Esophagus (tissue), 2 donors: ENCODE results near the gene ADAM12. TPM values are rescaled to one million over a fixed set of nuclear protein-coding genes. Genes with fewer than 3 reads are reported as not detected.
"Not testable (repeated sequence)": the region's sequence is repeated elsewhere in the genome, so short reads cannot be mapped to it uniquely, and the experiment has no call there.

Experiments used
- H3K27ac ChIP-seq, 2 donors: one replicate each; pipeline ENCODE4 v1.5.1; 2013; ENCODE audit warnings: low read depth in 2 of 2, mild to moderate bottlenecking in 2 of 2, inconsistent platforms in 1 of 2, low read length in 1 of 2, moderate library complexity in 1 of 2
- H3K27me3 ChIP-seq, 2 donors: one replicate each; pipeline ENCODE4 v1.6.1; 2013; ENCODE audit warnings: low read length in 2 of 2, control low read depth in 1 of 2, mild to moderate bottlenecking in 1 of 2; ENCODE audit not compliant: insufficient read depth in 2 of 2, control insufficient read depth in 1 of 2
- H3K36me3 ChIP-seq, 2 donors: one replicate each; pipeline ENCODE4 v1.6.1; 2013; ENCODE audit warnings: low read length in 1 of 2; ENCODE audit not compliant: control insufficient read depth in 2 of 2, insufficient read depth in 2 of 2
- H3K4me1 ChIP-seq, 2 donors: one replicate each; pipeline ENCODE4 v1.6.1; 2013; ENCODE audit warnings: low read length in 1 of 2; ENCODE audit not compliant: control insufficient read depth in 2 of 2, insufficient read depth in 2 of 2
- H3K4me3 ChIP-seq, 2 donors: one replicate each; pipeline ENCODE4 v1.5.1; 2013; ENCODE audit warnings: low read length in 2 of 2, mild to moderate bottlenecking in 2 of 2, low read depth in 1 of 2, moderate library complexity in 1 of 2
- H3K9me3 ChIP-seq, 2 donors: one replicate each; pipeline ENCODE4 v1.6.1; 2013; ENCODE audit warnings: mild to moderate bottlenecking in 2 of 2, low read depth in 1 of 2, low read length in 1 of 2, moderate library complexity in 1 of 2; ENCODE audit not compliant: control insufficient read depth in 2 of 2, insufficient read depth in 1 of 2
- WGBS, 2 donors: extraction: QIAGEN DNeasy Blood & Tissue Kit; methylation state at CpG; one replicate each; pipeline ENCODE4 v1.1.7; 2013; 5-methylcytosine and 5-hydroxymethylcytosine counted together
- polyA plus RNA-seq, 2 donors: library from polyadenylated mRNA; stranded (reverse); fragments of 200-250 nt; gene quantifications; one replicate each; pipeline ENCODE4 v1.2.3, GENCODE V29; 2013
- donor health status: healthy with polysubstance abuse.
- donor health status: Bipolar disorder and iron deficiency.

Gene ADAM12
- polyA plus RNA-seq, 2 donors = under 0.01 to 0.06 TPM

DNA sequence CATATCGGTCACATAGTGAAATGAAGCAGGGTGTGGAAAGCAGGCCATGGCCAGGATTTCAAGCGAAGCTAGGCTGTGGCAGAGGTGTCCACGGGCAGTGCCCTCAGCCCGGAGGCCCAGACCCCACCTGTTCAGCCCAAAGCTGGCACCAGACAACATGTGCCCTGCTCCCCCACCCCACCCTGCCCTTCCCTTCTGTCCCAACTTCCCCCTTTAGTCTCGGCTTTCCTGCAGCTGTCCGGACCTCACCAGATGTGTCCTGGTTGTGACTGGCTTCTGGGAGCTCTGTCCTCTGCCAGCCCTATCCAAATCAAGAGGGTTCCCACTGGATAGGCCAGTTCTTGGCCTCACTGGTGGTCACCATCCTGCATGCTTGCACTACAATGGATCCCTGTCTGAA is 37.3 kb downstream of the ADAM12 start:
- Histone ChIP-seq H3K27me3 (peaks cover 0 to 2% of the 10 kb centered on the region in 2 donors), H3K36me3 (no peaks in the 10 kb centered on the region), H3K27ac (no peak overlapping the region), H3K4me1 (no peaks in the 10 kb centered on the region), H3K9me3 (peaks cover 0 to 3% of the 10 kb centered on the region in 2 donors), H3K4me3 (no peak overlapping the region)
- 78 to 85% methylated on average over 6 of the region's 6 CpGs for WGBS, 2 donors

DNA sequence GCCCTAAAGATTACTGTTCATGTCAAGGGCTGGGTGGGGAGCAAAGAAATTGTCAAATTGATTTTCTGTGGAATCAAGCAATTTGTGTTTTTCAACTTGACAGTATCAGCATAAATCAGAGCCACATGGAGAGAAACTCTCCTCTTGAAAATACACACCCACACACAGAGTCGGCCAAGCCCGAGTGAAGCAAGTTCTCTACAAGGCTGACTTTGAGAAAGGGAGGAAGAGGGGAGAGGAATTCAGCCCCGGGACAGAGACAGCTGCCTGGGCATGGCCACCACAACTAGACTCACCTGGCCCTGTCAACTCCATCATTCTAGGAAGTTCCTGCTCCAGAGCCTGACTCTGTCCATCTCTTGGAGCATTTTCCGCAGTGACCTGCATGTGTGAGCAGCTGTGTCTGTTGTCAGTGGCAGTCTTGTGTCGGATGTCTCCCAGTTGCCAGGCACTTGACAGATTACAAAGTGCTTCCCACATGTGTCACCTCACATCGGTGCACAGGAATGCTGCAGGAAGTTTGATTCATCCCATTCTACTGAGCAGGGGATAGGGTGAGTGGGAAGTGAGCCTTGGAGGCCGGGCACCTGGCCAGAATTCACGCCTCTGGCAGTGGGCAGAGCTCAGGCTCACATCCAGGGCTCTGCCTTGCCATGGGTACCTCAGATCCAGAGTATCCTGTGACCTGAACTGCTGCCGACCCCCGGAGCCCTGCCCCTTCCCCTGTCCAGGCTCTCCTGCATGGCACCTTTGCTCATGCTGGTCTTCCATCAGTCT is 37.9 kb downstream of the ADAM12 start:
- Histone ChIP-seq H3K4me3 (no peak overlapping the region), H3K36me3 (no peaks in the 10 kb centered on the region), H3K27me3 (peaks cover 0 to 2% of the 10 kb centered on the region in 2 donors), H3K27ac (no peak overlapping the region), H3K4me1 (no peaks in the 10 kb centered on the region), H3K9me3 (peaks cover 0 to under 1% of the 10 kb centered on the region in 2 donors)
- WGBS, 2 donors = 31 to 44% methylated on average over 10 of the region's 10 CpGs

DNA sequence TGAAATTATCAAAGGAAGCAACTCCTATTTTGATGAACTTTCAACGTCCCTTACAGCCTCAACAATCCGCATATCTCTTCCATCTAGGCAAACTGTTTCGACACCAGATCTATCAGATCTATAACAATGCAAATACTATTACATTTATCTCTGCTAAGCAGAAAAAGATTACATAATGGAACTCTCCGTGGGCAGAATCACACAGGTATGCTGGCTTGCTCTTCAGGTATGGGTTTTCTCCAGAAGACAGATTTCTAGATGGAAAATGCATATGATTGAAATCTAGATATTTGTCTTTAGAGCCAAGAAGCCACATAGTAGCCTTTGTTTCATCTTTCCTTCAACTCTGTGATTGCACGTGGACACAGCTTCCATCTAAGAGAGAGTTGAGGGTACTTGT is 38.6 kb downstream of the ADAM12 start:
- no peaks in the 10 kb centered on the region for H3K36me3 ChIP-seq
- H3K9me3 ChIP-seq = no peaks in the 10 kb centered on the region
- 54 to 74% methylated on average over 5 of the region's 5 CpGs for WGBS, 2 donors
- H3K4me1 ChIP-seq = no peaks in the 10 kb centered on the region
- H3K27ac ChIP-seq = no peak overlapping the region
- no peak overlapping the region for H3K4me3 ChIP-seq
- peaks cover 0 to 2% of the 10 kb centered on the region in 2 donors for H3K27me3 ChIP-seq

DNA sequence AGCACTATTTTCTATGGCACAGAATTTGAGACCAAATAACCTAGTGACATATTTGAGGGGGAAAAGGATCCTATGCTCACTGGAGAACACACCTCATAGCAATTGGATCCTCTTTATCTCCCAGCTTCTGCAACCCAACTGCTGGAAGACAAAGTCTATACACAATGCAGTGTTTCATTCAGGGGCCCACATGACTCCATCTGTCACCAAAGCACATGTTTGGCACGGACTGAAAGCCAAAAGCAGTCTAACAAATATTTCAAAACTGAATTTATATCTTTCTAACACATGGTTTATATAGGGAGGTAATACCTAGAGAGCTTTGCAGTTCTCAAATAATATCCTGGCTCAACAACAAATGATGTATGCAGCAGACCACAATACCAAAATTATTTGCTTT is 39.2 kb downstream of the ADAM12 start:
- peaks cover 0 to 2% of the 10 kb centered on the region in 2 donors for H3K27me3 ChIP-seq
- no peak overlapping the region for H3K4me3 ChIP-seq
- no peaks in the 10 kb centered on the region for H3K4me1 ChIP-seq
- WGBS, 2 donors = 32 to 37% methylated on average over 1 of the region's 1 CpG
- H3K36me3 ChIP-seq = no peaks in the 10 kb centered on the region
- H3K27ac ChIP-seq = no peak overlapping the region
- H3K9me3 ChIP-seq = no peaks in the 10 kb centered on the region

DNA sequence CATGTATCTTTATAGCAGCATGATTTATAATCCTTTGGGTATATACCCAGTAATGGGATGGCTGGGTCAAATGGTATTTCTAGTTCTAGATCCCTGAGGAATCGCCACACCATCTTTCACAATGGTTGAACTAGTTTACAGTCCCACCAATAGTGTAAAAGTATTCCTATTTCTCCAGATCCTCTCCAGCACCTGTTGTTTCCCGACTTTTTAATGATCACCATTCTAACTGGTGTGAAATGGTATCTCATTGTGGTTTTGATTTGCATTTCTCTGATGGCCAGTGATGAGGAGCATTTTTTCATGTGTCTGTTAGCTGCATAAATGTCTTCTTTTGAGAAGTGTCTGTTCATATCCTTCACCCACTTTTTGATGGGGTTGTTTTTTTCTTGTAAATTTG is 44.8 kb downstream of the ADAM12 start:
- not testable (repeated sequence) for H3K36me3 ChIP-seq, H3K27me3 ChIP-seq, H3K27ac ChIP-seq, H3K4me1 ChIP-seq, H3K9me3 ChIP-seq, H3K4me3 ChIP-seq
- 85% methylated on average over 2 of the region's 2 CpGs for WGBS, 2 donors

DNA sequence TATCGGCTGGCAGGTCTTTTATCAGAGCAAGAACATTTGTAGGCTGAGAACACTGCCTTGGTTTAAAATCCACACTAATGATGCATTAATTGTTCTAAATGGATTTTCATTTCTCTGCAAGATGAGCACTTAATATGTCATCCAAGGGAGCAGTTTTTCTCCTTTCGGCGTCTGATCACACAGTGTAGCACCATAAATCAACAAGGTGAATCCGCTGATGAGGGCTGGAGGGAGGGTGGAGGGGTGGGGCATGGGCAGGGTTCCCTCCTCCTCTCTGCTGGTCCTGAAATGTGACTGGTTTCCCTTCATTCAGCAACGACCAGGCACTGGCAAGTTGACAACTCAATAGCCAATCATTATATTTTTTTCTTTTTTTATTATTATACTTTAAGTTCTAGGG is 45.6 kb downstream of the ADAM12 start:
- no peaks in the 10 kb centered on the region for H3K27me3 ChIP-seq
- no peak overlapping the region for H3K4me3 ChIP-seq
- 72 to 76% methylated on average over 5 of the region's 5 CpGs for whole genome bisulfite sequencing, 2 donors
- no peaks in the 10 kb centered on the region for H3K4me1 ChIP-seq
- no peaks in the 10 kb centered on the region for H3K9me3 ChIP-seq
- H3K27ac ChIP-seq = no peak overlapping the region
- no peaks in the 10 kb centered on the region for H3K36me3 ChIP-seq

DNA sequence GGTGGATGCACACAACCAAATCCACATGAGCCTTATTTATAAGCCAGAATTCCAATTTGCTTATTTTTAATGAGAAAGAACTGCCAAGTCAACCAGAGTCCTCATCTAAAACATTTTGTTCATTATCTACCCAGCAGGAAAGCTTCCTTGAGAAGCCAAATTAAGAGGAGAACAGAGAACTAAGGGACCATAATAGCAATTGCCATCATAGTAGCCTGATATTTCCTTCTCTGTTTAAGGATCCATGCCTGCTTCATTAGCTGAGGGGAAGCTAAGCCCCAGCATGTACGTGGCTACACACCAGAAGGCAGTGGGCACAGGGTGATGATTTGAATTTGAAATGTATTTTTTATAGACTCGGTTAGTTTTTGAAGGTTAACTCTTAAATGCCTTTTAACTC is 46.8 kb downstream of the ADAM12 start:
- Histone ChIP-seq H3K4me3 (no peak overlapping the region), H3K36me3 (no peaks in the 10 kb centered on the region), H3K27ac (no peak overlapping the region), H3K27me3 (no peaks in the 10 kb centered on the region), H3K4me1 (no peaks in the 10 kb centered on the region), H3K9me3 (no peaks in the 10 kb centered on the region)
- 58 to 63% methylated on average over 2 of the region's 2 CpGs for WGBS, 2 donors

DNA sequence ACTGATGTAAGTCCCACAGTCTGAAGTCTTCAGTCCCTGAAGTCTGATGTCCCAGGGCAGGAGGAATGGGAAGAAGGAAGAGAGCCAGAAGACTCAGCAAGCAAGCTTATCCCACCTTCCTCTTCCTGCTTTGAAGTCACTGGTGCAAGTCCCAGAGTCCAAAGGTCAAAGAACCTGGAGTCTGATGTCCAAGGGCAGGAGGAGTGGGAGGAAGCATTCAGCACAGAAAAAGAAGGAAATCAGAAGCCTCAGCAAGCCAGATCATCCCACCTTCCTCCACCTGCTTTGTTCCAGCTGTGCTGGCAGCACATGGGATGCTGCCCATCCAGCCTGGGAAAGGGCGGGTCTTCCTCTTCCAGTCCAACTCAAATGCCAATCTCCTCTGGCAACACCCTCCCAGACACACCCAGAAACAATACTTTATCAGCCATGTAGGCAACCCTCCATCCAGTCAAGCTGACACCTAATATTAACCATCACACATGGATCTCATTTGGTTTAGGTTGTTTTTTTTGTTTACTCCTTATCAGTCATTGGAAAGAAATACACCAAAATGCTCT is 50.9 kb downstream of the ADAM12 start:
- H3K36me3 ChIP-seq = no peaks in the 10 kb centered on the region
- 77 to 87% methylated on average over 1 of the region's 1 CpG for WGBS, 2 donors
- H3K4me1 ChIP-seq = no peaks in the 10 kb centered on the region
- H3K27me3 ChIP-seq = no peaks in the 10 kb centered on the region
- H3K9me3 ChIP-seq = no peaks in the 10 kb centered on the region
- no peak overlapping the region for H3K27ac ChIP-seq
- H3K4me3 ChIP-seq = no peak overlapping the region

DNA sequence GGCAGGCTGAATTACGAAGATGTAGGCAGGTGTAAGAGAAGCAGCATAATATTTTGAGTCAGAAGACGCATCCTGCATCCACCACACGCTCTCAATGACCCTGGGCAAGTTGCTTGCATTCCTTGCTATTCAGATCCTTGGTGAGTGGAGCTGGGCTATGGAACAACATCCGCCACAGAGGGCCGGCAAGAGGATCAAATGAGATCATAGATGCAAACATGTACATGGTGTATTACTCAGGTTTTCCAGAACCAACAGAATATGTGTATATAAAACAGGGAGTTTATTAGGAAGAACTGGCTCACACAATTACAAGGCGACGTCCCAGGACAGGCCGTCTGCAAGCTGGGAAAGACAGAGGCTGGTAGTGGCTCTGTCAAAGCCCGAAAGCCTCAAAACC is 51.5 kb downstream of the ADAM12 start:
- Histone ChIP-seq H3K36me3 (no peaks in the 10 kb centered on the region), H3K4me3 (no peak overlapping the region), H3K4me1 (no peaks in the 10 kb centered on the region), H3K27me3 (no peaks in the 10 kb centered on the region), H3K27ac (no peak overlapping the region), H3K9me3 (no peaks in the 10 kb centered on the region)
- 84 to 87% methylated on average over 9 of the region's 9 CpGs for WGBS, 2 donors

DNA sequence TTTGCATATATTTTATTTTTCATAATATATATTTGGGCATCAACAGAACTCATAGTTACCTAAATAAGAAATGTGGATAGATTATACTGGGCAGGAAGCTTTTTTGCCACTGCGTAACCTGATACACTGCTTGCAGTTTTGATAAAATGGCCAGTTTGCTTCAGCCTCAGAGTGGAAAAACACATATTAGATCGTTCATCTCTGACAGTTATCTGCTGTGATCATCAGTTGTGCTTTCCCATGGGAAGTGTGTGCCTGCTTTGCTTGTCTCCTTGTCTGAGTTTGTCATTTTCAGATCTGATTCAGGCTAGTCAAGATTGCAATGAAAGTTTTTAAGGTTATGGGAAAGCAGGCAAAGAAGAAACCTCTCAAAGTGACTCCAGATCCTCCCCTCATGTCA is 54.0 kb downstream of the ADAM12 start:
- Histone ChIP-seq H3K27ac (no peak overlapping the region), H3K36me3 (no peaks in the 10 kb centered on the region), H3K27me3 (no peaks in the 10 kb centered on the region), H3K4me1 (no peaks in the 10 kb centered on the region), H3K9me3 (no peaks in the 10 kb centered on the region), H3K4me3 (no peak overlapping the region)
- WGBS, 2 donors = 60 to 62% methylated on average over 2 of the region's 2 CpGs
